Measurements from ENCODE around the gene APC2.

APC2 gene

DNA sequence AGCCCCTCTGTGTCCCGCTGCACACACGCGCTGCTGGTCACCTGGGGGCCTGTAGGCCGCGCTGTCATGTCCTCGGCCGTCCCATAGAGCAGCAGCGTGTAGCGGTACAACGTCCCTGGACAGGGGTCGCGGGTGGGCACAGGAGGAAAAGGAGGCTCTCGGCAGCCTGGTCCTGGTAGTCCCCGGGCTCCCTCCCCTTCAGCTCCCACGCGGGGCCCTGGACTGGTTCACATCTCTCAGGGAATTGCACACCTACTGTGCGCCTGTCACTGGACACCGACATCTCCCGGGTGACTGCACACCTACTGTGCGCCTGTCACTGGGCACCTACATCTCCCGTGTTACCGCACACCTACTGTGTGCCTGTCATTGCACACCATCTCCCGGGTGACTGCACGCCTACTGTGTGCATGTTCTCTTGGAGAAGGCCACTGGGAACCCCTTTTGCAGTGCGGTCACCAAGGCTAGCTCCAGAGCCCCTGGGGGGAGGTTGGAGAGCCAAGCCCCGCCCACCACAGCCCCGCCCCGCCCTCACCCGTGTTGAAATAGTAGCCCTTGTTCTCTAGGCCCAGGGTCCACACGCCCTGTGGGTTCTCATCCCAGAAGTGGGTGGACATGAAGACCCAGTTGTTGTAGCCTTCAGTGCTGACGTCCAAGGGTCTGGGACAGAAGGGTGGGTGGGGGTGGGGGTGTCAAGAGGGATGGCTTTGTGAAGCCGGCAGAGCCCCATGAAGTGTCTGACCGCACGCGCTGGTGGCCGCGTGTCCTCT is 32.6 kb downstream of the APC2 start:
- no peak for FAIRE-seq

DNA sequence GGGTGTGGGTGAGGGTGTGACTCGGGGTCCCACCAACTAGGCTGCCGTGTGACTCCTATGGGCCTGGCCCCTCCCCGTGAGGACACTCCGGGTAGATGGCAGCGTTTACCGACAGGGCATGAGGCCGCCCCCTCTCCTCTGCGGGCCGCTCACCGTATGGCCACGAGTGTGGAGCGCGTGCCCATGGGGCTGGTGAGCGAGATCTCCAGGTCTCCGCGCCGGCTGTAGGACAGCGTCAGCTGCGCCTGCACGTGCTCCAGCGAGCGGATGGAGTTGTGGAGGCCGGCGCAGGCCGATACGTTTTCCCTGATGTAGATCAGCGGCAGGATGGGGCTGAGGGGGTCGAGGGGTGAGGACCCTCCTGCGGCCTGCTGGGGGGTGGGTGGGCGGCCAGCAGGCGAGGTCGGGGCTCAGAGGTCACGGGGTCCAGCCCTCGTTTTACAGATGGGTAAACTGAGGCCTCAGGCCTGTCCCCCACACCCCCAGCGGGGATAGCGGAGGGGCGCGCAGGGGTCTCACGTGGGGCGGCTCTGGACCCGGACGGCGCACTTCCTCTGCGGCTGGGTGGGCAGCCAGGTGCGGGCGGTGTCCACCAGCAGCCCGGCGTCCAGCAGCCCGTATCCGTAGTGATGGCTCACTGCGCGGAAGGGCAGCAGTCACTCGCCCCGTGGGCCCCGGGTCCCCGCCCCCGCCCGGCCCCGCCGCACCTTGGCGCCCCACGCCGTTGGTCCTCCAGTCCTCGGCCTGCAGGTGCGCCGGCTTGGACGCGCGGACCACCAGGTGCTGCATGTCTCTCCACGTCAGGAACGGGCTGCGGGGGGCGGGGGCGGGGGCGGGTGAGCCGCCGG is 33.4 kb downstream of the APC2 start:
- no peak for FAIRE-seq

DNA sequence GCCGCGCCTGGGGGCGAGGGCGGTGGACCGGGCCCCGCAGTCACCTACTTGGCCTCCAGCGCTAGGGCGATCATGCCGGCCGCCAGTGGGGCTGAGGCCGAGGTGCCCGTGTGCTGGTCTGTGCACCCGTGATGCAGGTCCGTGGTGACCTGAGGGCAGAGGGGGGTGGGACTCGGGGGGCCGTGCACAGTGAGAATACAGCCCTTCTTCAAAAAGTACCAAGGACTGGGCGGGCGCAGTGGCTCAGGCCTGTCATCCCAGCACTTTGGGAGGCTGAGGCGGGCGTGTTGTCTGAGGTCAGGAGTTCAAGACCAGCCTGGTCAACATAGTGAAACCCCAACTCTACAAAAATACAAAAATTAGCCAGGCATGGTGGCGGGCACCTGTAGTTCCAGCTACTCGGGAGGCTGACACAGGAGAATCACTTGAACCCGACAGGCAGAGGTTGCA is 34.1 kb downstream of the APC2 start:
- no peak for FAIRE-seq

DNA sequence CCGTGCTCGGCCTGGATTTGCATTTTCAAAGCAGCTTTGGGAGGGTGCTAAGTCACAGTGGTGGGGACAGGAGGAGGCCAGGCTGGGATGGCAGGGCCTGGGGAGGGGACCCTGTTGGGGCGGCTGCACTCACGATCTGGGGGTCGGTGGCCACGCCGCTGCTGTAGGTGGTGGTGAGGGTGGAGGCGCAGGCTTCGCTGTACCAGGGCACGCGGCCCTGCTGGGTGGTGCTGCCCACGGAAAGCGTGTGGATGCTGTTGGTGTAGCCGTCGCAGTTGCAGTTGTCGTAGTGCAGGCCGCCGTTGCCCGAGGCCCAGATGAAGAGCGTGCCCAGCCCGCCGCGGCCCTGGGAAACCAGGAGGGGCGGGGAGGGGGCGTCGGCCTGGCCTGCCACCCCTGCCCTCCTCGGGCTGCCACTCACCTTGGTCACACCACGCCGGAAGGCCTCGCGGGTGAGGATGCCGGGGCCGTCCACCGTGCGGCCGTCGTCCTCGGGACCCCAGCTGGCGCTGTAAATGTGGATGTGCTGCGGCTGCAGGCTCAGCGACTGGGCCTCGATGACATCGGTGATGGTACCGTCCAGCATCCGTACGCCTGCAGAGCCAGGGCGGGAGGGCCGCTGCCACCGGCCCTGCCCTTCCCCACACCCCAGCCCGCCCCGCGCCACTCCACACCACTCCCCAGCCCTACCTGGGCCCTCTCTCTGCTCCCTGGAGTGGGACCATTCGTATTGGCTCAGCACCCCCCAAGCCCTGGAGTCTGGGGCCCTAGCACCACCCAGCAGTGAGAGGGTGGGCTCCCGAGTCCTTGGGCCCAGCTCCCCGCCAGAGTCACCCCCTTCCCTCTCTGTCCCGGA is 37.0 kb downstream of the APC2 start:
- FAIRE-seq, result no peak

DNA sequence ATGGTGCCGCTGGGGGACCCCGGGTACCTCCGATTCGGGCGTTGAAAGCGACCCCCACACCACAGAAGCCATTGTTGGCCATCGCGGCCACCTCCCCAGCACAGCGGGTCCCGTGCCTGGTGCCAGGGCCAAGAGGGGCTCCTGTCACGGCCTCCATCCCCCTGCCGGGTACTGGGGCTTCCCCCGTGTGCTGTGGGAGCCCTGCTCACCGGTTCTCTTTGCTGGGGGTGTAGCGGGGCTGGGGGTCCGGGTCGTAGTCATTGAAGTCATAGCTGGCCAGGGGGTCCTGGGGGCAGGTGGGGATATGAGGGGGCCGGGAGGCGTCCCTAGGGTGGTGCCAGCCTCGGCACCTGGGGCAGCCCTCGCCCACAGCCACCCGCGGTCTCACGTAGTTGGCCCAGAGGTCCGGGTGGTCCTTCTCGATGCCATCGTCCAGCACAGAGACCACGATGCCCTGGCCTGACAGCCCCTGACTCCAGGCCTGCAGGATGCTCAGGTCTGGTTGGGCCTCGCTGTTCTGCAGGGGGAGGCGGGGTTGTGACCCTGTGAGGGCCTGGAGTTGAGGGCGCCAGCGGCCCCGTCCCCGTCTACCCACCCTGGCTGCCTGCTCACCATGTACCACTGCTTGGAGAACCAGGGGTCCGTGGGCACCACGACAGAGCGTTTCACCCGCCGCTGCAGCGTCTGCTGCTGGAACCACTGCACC is 37.8 kb downstream of the APC2 start:
- no peak for FAIRE-seq

DNA sequence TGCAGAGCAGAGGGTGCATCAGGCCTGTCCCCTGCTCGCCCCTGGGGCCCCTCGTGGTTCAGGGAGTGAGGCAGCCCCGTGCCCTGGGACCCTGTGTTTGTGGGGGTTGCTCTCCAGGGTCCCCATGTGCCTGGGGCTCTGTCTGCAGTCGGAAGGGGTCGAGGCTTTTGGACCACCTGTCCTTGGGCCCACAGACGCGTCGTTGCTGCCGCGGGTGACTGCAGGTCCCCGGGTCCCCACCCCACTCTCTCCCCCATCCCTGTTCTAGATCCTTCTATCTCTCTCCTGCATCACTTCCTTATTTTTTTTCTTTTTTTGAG is 38.3 kb downstream of the APC2 start:
- no peak for FAIRE-seq

DNA sequence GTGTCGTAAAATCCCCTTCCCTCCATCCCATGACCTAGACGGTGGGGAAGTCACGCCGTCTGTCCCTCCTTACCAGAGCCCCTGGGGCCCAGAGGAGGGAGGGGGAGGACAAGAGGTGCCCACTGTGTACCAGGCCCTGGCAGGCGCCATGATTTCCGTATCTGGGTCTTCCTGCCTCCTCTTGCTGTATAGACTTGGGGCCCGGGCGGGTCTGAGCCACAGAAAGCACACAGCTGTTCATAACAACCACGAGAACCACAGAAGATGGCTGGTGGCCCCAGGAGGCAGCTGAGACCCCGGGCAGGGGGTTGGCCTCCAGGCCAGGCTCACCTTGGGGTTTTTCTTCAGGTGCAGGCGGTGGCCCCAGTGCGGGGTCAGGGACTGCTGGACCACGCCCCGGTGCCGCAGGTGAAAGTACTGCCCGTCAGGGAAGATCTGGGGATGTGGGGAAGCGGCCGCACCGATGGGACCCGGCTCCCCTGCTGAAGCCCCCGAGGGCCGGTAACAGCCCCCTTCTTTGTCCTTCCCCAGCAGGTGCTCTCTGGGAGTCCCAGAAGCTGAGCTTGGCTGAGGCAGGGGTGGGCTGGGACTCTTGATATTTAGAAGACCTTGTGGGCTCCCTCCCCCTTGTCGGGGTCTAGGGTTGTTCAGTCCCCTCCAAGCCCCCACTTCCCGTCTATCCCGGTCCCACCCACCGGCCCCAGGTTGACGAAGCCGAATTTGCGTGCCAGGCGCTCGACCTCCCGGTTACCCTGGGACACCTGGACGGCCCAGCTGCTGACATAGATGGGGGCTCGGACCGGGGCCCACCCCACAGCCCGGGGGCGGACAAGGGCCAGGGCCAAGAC is 39.8 kb downstream of the APC2 start:
- no peak for FAIRE-seq

DNA sequence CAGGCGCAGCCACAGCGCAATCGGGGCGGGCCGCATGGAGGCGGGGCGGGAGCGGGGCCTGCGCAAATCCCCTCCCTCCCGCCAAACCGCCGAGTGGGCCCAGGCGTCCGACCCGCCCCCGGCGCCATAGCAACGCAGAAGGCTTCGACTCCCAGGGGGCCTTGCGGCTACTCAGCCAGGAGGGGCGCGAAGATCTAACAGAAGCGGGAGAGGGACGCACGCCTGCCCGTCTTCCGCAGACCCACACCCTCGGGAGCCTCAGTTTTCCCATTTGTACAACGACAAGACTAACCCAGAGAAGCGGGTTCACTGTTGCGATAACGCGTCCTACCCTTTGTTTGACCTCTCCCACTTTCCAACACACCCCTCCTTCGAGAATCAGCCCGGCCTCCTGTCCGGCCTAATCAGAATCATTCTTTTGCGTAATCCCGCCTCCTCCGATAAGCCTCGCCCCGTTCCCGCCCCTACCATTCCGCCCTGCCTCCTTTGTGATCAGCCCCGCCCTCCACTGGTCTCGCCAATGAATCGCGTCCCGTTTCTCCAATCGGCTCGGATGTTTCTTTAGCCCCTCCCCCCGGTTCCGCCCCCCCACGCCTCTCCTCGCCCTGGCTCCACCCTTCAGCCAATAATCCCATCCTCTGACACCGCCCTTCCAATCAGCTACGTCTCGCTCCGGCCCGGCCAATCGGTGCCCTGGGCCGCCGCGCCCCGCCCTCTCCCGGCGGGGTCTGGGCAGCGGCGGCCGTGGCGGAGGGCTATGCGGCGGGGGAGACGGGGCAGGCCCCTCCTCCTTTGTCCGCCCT is 40.6 kb downstream of the APC2 start, which contains the start of gene PCSK4:
Gene PCSK4, minus strand, starts transcription at position 40 of the 803 bp plus-strand sequence. Its CDS starts 4 bp downstream, at position 36.
- FAIRE-seq, result peak; percentile 99

DNA sequence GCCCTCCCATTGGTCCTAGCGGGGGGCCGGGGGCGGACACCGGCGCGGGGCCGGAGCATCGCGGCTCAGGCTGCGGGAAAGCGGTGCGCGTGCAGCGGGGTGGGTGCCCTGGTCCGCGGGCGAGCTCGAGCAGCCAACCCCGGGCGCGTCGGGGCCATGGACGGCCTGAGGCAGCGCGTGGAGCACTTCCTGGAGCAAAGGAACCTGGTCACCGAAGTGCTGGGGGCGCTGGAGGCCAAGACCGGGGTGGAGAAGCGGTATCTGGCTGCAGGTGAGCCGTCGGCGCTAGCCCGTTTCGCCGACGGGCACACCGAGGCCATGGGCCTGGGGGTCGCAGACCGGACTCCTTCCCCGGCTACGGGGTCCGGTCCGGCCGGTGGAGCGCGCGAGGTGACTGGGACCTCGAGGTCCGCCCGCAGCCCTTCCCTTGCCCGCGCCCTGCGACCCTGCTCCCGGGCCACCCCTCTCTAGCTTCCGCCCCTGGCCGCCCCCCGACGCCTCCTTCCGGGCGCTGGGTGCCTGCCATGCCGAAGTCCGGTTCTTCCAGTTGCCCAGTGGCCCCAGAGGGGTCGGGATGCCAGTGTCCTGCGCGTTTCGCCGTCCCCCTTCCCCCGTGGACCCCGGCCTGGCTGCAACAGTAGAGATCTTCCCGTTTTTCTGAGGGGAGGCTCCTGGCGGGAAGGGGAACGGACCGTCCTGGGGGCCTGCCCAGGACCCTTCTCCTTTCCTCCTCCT is 41.4 kb downstream of the APC2 start, which contains the start of gene REEP6:
Gene REEP6, plus strand, starts transcription at position 68 of the 735 bp plus-strand sequence. Its CDS starts 89 bp downstream, at position 157.
- no peak for FAIRE-seq

DNA sequence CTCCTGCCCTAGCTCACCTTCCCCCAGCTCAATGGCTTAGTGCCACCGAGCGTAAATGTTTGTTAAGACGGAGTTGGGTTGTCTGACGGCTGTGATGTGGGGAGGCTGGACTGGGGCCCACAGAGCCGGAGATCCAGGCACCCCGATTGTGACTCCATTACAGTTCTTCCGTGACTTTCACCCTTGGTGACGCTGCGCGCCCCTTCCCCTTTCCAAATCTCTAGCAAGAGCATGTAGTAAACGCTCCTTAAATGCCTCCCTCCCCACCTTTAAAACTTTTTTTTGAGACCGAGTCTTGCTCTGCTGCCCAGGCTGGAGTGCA is 41.9 kb downstream of the APC2 start:
- no peak for FAIRE-seq

DNA sequence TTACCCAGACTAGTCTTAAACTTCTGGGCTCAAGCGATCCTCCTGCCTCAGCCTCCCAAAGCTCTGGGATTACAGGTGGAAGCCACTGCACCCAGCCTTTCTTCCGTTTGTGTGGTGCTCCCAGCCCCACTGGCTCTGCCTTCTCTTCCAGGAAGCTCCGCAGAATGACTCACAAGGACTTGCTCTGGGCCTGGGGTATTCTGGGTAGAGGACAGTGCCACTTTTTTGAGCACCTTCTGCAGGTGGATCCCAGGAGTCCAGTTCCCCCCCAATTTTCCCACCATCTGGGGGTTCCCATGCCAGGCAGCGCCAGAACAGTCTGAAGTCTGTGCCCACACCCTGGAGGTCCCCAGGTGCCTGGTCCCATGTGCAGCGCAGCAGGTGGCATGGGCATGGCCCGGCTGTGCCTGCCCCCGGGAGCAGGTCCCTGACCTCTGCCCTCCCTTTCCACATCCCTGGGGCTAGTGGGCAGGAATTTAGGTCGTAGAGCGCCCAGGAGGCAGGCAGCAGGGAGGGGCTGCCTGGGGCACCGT is 42.6 kb downstream of the APC2 start:
- no peak for FAIRE-seq

DNA sequence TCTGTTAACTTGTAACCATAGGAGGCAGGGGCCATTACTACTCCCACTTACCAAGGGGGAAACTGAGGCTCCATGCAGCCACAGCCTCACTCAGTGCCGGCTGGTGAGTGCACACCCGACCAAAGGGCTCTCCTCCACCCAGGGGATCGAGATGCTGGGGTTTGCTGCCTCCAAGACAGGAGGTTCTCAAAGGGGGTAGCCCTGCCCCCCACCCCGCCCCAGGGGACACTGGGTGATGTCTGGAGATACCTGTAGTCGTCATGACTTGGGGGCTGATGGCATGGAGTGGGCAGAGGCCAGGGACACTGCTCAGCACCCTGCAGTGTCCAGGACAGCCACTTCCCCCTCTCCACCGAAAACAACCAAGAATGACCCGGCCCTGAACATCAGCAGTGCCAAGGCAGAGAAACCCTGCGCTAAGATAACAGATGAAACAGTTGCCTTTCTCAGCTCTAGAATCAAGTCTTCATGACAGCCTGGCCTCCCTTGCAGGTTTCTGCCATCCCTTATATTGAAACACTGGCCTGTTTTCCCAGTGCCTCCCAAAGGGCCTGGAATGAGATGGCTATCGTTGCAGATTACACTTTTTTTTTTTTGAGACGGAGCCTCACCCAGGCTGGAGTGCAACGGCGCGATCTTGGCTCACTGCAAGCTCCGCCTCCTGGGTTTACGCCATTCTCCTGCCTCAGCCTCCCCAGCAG is 44.3 kb downstream of the APC2 start:
- no peak for FAIRE-seq

DNA sequence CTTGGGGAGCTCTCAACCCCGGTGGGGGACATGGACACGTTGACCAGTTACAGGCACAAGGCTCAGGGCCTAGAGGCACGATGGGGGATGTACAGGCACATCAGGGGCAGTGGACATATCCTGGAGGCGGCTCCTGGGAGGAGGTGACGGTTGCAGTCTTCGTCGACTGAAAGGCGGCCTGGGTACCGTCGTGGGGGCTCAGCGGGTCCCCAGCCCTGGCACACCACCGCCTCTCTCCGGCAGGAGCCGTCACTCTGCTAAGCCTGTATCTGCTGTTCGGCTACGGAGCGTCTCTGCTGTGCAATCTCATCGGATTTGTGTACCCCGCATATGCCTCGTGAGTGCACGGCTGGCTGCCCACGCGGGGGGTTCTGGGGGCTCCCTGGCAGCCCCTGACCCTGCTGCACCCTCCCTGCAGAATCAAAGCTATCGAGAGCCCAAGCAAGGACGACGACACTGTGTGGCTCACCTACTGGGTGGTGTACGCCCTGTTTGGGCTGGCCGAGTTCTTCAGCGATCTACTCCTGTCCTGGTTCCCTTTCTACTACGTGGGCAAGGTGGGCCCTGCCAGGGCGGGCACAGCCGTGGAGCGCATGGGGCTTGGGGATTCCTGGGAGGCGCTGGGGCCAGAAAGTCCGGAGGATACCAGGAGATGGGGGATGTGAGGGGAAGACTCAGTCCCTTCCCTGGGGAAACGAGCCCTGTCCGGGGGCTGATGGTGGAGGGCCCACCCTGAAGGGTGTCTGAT is 45.3 kb downstream of the APC2 start:
- no peak for FAIRE-seq

DNA sequence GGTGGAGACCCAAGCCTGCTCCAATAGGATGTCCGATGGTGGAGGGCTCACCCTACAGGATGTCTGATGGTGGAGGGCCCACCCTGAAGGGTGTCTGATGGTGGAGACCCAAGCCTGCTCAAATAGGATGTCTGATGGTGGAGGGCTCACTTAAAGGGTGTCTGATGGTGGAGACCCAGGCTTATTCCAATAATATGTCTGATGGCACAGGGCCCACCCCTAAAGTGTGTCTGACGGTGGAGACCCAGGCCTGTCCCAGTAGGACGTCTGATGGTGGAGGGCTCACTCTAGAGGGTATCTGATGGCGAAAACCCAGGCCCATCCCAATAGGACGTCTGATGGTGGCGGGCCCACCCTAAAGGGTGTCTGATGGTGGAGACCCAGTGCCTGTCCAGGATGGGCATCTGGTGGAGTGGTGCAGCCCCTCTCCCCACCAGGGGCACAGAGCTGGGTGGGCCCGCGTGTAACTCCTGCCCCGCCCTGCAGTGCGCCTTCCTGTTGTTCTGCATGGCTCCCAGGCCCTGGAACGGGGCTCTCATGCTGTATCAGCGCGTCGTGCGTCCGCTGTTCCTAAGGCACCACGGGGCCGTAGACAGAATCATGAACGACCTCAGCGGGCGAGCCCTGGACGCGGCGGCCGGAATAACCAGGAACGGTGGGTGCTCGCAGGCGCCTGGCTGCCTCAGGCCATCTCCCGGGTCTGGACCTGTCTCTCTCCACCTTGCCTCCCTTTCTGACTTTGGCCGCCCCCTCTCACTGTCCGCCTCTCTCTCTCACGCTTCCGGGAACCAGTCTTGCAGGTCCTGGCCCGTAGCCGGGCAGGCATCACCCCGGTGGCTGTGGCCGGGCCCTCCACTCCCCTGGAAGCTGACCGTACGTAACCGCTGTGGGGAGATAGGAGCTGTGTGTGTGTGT is 46.1 kb downstream of the APC2 start:
- no peak for FAIRE-seq

DNA sequence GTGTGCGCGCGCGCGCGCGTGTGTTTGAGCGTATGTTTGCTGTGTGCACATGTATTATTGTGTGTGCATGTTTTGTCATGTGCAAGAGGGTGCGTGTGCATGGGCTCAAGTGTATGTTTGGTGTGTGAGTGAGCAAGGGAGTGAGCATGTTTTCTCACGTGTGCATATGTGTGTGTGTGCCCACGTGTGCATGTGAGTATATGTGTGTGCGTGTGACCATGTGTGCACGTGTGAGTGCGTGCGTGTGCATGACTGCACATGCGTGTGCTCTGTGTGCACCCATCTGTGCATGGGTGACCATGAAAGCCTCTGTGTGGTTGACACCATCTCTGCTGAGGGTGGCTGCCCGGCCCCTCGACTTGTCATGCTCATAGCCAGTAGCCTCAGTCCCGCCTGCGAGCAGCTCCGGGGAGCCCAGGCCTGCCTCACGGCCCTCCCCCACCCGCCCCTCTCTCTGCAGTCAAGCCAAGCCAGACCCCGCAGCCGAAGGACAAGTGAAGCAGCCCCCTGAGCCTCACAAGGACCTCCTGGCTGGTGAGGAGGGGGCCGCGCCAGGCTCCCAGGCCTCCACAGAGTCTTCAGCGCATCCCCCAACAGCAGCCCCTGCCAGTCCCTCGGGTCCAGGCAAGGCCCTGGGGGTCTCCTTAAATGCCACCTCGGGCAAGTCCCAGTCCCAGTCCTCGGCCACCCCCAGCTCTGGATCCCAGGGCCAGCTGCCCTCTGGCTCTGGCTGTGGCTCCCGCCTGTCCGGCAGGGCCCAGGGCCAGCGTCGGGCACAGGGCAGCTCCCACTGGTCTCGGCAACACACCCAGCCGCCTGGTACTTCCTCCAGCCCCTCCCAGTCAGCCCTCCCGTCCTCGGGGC is 47.0 kb downstream of the APC2 start:
- FAIRE-seq, result no peak

DNA sequence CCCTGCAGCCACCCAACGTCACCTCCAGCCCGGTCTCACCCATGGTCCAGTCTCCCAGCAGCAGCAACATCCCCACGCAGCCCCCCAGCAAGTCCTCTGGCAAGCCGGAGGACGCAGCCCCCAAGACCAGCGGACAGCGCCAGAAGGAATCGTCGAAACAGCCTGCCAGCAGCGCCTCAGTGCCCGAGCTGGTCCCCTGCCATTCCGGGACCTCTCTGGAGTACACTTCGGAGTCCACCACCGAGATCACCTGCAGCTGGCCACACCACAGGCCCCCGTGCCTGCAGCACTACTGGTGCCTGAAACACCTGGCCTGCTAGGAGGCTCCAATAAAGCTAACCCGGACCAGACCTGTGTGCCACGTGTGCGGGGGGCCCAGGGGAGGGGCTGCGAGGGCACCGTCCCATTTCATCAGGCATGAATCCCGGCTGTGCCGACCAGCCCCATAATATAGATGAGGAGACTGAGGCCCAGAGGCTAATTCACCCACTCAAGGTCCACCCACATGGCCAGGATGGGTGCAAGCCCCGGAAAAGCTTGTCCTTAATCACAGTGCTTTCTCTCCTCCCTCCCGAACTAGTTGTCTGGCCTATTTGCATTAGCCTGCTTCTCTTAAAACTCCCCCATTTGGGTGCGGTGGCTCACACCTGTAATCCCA is 47.8 kb downstream of the APC2 start:
- FAIRE-seq, result no peak

All from G401.6 (cell line).